Measurements from ENCODE around the gene LGR5. TPM values are rescaled to one million over a fixed set of nuclear protein-coding genes. Genes with fewer than 3 reads are reported as not detected.

The LGR5 gene
- total and polyA plus RNA-seq, 2 of the 13 experiments (the other 11 are each of a cell fraction or from before 2014, with no cell fraction given): 37.0 to 121 TPM

- TF ChIP-seq, protein P1, sequence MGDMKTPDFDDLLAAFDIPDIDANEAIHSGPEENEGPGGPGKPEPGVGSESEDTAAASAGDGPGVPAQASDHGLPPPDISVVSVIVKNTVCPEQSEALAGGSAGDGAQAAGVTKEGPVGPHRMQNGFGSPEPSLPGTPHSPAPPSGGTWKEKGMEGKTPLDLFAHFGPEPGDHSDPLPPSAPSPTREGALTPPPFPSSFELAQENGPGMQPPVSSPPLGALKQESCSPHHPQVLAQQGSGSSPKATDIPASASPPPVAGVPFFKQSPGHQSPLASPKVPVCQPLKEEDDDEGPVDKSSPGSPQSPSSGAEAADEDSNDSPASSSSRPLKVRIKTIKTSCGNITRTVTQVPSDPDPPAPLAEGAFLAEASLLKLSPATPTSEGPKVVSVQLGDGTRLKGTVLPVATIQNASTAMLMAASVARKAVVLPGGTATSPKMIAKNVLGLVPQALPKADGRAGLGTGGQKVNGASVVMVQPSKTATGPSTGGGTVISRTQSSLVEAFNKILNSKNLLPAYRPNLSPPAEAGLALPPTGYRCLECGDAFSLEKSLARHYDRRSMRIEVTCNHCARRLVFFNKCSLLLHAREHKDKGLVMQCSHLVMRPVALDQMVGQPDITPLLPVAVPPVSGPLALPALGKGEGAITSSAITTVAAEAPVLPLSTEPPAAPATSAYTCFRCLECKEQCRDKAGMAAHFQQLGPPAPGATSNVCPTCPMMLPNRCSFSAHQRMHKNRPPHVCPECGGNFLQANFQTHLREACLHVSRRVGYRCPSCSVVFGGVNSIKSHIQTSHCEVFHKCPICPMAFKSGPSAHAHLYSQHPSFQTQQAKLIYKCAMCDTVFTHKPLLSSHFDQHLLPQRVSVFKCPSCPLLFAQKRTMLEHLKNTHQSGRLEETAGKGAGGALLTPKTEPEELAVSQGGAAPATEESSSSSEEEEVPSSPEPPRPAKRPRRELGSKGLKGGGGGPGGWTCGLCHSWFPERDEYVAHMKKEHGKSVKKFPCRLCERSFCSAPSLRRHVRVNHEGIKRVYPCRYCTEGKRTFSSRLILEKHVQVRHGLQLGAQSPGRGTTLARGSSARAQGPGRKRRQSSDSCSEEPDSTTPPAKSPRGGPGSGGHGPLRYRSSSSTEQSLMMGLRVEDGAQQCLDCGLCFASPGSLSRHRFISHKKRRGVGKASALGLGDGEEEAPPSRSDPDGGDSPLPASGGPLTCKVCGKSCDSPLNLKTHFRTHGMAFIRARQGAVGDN (CRISPR knock-in tag; IDR thresholded peaks at IDR 0.05): 0 out of 2 replicates have a peak, but pooled peaks have one; percentile 33
- TF ChIP-seq NFE2L1 (CRISPR knock-in tag; IDR thresholded peaks at IDR 0.05; ENCODE audit: borderline replicate concordance) (no peak), ZNF331 (CRISPR knock-in tag; IDR thresholded peaks at IDR 0.05) (peak; percentile 20; the same call in 1 of the 2 replicates), ZIK1 (CRISPR knock-in tag; IDR thresholded peaks at IDR 0.05; ENCODE audit: borderline replicate concordance, low read depth) (no peak), GTF2F1 (IDR thresholded peaks at IDR 0.05; ENCODE audit: low read length) (no peak), DPF2 (CRISPR knock-in tag; IDR thresholded peaks at IDR 0.05; ENCODE audit: borderline replicate concordance, low read depth) (peak; percentile 76; the same call in 1 of the 2 replicates), ARID5B (CRISPR knock-in tag; IDR thresholded peaks at IDR 0.05) (peak; percentile 94), HMGA1 (CRISPR knock-in tag; conservative IDR thresholded peaks at IDR 0.05) (no peak), RFX1 (IDR thresholded peaks at IDR 0.05) (no peak), ZNF556 (CRISPR knock-in tag; IDR thresholded peaks at IDR 0.05; ENCODE audit: borderline replicate concordance) (peak; percentile 81)
- TF ChIP-seq, protein P2, sequence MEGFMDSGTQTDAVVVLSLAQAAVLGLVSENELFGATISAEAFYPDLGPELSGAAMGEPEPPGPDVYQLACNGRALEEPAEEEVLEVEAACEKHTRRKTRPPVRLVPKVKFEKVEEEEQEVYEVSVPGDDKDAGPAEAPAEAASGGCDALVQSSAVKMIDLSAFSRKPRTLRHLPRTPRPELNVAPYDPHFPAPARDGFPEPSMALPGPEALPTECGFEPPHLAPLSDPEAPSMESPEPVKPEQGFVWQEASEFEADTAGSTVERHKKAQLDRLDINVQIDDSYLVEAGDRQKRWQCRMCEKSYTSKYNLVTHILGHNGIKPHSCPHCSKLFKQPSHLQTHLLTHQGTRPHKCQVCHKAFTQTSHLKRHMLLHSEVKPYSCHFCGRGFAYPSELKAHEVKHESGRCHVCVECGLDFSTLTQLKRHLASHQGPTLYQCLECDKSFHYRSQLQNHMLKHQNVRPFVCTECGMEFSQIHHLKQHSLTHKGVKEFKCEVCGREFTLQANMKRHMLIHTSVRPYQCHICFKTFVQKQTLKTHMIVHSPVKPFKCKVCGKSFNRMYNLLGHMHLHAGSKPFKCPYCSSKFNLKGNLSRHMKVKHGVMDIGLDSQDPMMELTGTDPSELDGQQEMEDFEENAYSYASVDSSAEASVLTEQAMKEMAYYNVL (CRISPR knock-in tag; IDR thresholded peaks at IDR 0.05; ENCODE audit: borderline replicate concordance): peak; percentile 100
- TF ChIP-seq, protein P3, sequence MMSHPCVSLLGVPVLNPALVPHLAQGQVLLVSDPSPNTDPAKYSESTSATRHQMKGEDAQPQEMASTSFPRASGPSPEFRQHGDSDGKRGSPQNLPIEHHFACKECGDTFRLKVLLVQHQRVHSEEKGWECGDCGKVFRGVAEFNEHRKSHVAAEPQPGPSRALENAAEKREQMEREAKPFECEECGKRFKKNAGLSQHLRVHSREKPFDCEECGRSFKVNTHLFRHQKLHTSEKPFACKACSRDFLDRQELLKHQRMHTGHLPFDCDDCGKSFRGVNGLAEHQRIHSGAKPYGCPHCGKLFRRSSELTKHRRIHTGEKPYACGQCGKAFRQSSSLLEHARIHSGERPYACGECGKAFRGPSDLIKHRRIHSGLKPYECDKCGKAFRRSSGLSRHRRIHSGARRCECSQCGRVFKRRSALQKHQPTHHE (CRISPR knock-in tag; IDR thresholded peaks at IDR 0.05; ENCODE audit: borderline replicate concordance): no peak
- TF ChIP-seq, protein P4, sequence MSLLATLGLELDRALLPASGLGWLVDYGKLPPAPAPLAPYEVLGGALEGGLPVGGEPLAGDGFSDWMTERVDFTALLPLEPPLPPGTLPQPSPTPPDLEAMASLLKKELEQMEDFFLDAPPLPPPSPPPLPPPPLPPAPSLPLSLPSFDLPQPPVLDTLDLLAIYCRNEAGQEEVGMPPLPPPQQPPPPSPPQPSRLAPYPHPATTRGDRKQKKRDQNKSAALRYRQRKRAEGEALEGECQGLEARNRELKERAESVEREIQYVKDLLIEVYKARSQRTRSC (CRISPR knock-in tag; IDR thresholded peaks at IDR 0.05; ENCODE audit: low read depth): no peak
These were observed 1.5 kb downstream of the LGR5 start (continued) for GRCh38 chr12:71440763-71441748.
